Sciatic nerve (tissue), 2 donors: ENCODE measurements around the gene SLC2A13. TPM values are rescaled to one million over a fixed set of nuclear protein-coding genes. Genes with fewer than 3 reads are reported as not detected.

Source experiments
- ATAC-seq: fragments of 200-7000 bp; cut with Tn5 transposase; one replicate; pipeline ENCODE4 v1.9.1; 2020; ENCODE audit warnings: mild to moderate bottlenecking, moderate library complexity
- DNase-seq: peaks from one replicate; pipeline ENCODE4 v3.0.0-alpha.2; 2020; ENCODE audit warnings: low spot score
- intact Hi-C: fragments of 100-400 bp; cut with DNase I; formaldehyde crosslinking; loops from one replicate; pipeline ENCODE4 v1.14.2; 2022
- total RNA-seq: library from RNA; stranded (reverse); fragmentation: NEBNext Ultra II Directional; extraction: Animal tissue kit (Norgen Biotek cat#: 25700); gene quantifications from one replicate; pipeline ENCODE4 v1.2.1, GENCODE V29; 2021
- donor health status: DM: no; HTN: no; CAD: no.
- donor health status: DM: no; HTN: no; CAD: no.

The SLC2A13 gene
- total RNA-seq, 1 donor from 2014 or later, result 12.7 TPM

- ATAC-seq (peak; percentile 81), DNase-seq (peak; percentile 96)
- intact Hi-C loops, result no loop called here
These were observed 1.4 kb upstream of the SLC2A13 start for GRCh38 chr12:40107098-40107802.

- intact Hi-C loops, result no loop called here
- DNase-seq (no peak), ATAC-seq (no peak)
These were observed 774 bp upstream of the SLC2A13 start for GRCh38 chr12:40106655-40107054.

- no peak for DNase-seq
- peak; percentile 66 for ATAC-seq
- intact Hi-C loops, result no loop called here
These were observed 287 bp upstream of the SLC2A13 start for GRCh38 chr12:40106202-40106533.

- intact Hi-C loops, result no loop called here
- ATAC-seq, result peak; percentile 27
These were observed 691 bp downstream of the SLC2A13 start for GRCh38 chr12:40105265-40105514.

GRCh38 chr12:40104461-40105264 is 1.2 kb downstream of the SLC2A13 start:
- intact Hi-C loops, result no loop called here
- DNase-seq, result no peak
- ATAC-seq, result no peak

More at GRCh38 chr12:40105265-40105514, 691 bp downstream of the SLC2A13 start:
- peak; percentile 73 for DNase-seq

- intact Hi-C loops, result no loop called here
- no peak for DNase-seq
- no peak for ATAC-seq
These were observed 2.8 kb downstream of the SLC2A13 start for GRCh38 chr12:40103043-40103442.

- ATAC-seq (no peak), DNase-seq (no peak)
- intact Hi-C loops, result no loop called here
These were observed 4.1 kb downstream of the SLC2A13 start for GRCh38 chr12:40101747-40102146.

- ATAC-seq (no peak), DNase-seq (no peak)
- intact Hi-C loops, result loop anchor here (10.0 kb wide), 1 partner anchor 75 kb away; no protein-coding TSS in a partner anchor
These were observed 6.4 kb downstream of the SLC2A13 start for GRCh38 chr12:40099423-40099853.

GRCh38 chr12:40098406-40099145 is 7.3 kb downstream of the SLC2A13 start:
- ATAC-seq (no peak), DNase-seq (no peak)
- intact Hi-C loops, result loop anchor here (10.0 kb wide), 1 partner anchor 74 kb away; no protein-coding TSS in a partner anchor

- intact Hi-C loops, result loop anchor here (10.0 kb wide), 1 partner anchor 69 kb away; no protein-coding TSS in a partner anchor
- ATAC-seq (no peak), DNase-seq (no peak)
These were observed 12.4 kb downstream of the SLC2A13 start for GRCh38 chr12:40093512-40093911.

GRCh38 chr12:40086471-40086870 is 19.4 kb downstream of the SLC2A13 start:
- ATAC-seq (no peak), DNase-seq (no peak)
- intact Hi-C loops, result no loop called here

- ATAC-seq, result no peak
- intact Hi-C loops, result no loop called here
- DNase-seq, result no peak
These were observed 27.6 kb downstream of the SLC2A13 start for GRCh38 chr12:40078266-40078665.

GRCh38 chr12:40075458-40075857 is 30.4 kb downstream of the SLC2A13 start:
- ATAC-seq (no peak), DNase-seq (no peak)
- intact Hi-C loops, result no loop called here

GRCh38 chr12:40068416-40068815 is 37.5 kb downstream of the SLC2A13 start:
- no peak for ATAC-seq
- intact Hi-C loops, result no loop called here

GRCh38 chr12:40065636-40066035 is 40.2 kb downstream of the SLC2A13 start:
- intact Hi-C loops, result no loop called here
- ATAC-seq, result no peak

More at GRCh38 chr12:40068416-40068815, 37.5 kb downstream of the SLC2A13 start:
- no peak for DNase-seq

GRCh38 chr12:40063414-40063813 is 42.5 kb downstream of the SLC2A13 start:
- DNase-seq (no peak), ATAC-seq (no peak)
- intact Hi-C loops, result no loop called here

More at GRCh38 chr12:40065636-40066035, 40.2 kb downstream of the SLC2A13 start:
- no peak for DNase-seq

GRCh38 chr12:40058721-40059190 is 47.1 kb downstream of the SLC2A13 start:
- intact Hi-C loops, result no loop called here
- ATAC-seq (no peak), DNase-seq (no peak)

- DNase-seq (no peak), ATAC-seq (no peak)
- intact Hi-C loops, result no loop called here
These were observed 49.5 kb downstream of the SLC2A13 start for GRCh38 chr12:40056373-40056772.

GRCh38 chr12:40055776-40056175 is 50.1 kb downstream of the SLC2A13 start:
- DNase-seq (no peak), ATAC-seq (no peak)
- intact Hi-C loops, result no loop called here

GRCh38 chr12:40055228-40055579 is 50.7 kb downstream of the SLC2A13 start:
- DNase-seq (no peak), ATAC-seq (no peak)
- intact Hi-C loops, result no loop called here
